ENCODE results near the gene LGALS7B.

LGALS7B gene

DNA sequence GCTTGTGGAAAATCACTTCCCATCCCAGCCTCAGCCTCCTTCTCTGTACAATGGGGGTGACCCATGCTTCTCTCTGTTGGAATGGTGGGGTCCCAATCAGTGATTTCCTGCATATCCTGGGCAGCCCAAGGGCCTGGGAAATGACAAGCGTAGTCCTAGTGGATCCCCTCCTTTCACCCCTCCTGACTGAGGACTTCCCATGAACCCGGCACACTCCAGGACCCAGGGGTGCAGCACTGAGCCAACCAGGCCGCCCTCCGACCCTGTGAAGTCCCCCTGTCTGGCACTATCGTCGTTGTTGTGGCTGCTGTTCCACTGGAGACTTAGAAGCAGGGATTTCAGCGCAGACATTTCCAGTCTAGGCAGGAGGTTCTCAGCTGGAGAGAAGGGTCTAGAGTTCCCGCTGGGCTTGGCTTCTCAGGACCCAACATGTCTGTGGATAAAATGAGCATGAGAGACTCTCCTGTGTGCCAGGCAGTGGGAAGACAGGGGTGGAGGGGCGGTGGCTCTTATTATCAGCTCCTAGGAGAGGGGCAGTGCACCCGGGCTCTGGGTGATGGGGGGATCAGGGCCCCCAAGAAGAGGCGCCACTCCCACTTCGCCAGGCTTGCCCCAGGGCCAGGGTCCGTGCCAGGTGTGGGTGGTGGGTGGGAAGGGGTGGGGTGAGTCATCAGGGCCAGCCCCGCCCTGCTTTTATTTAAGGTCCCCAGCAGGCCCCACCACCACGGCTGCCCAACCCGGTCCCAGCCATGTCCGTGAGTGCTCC is at the start of gene LGALS7B:
LGALS7B (plus strand) TSS at position 723 of the 766 bp plus-strand sequence; CDS start at position 750, 27 bp downstream.
- TF ChIP-seq, protein P1, sequence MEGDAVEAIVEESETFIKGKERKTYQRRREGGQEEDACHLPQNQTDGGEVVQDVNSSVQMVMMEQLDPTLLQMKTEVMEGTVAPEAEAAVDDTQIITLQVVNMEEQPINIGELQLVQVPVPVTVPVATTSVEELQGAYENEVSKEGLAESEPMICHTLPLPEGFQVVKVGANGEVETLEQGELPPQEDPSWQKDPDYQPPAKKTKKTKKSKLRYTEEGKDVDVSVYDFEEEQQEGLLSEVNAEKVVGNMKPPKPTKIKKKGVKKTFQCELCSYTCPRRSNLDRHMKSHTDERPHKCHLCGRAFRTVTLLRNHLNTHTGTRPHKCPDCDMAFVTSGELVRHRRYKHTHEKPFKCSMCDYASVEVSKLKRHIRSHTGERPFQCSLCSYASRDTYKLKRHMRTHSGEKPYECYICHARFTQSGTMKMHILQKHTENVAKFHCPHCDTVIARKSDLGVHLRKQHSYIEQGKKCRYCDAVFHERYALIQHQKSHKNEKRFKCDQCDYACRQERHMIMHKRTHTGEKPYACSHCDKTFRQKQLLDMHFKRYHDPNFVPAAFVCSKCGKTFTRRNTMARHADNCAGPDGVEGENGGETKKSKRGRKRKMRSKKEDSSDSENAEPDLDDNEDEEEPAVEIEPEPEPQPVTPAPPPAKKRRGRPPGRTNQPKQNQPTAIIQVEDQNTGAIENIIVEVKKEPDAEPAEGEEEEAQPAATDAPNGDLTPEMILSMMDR (conservative IDR thresholded peaks at IDR 0.05; ENCODE audit: low read length), result no peak
- no peak for DNase-seq (ENCODE audit: low read depth)
- H3K4me3 ChIP-seq (ENCODE audit: low read length), result no peak within 1 kb of the TSS

DNA sequence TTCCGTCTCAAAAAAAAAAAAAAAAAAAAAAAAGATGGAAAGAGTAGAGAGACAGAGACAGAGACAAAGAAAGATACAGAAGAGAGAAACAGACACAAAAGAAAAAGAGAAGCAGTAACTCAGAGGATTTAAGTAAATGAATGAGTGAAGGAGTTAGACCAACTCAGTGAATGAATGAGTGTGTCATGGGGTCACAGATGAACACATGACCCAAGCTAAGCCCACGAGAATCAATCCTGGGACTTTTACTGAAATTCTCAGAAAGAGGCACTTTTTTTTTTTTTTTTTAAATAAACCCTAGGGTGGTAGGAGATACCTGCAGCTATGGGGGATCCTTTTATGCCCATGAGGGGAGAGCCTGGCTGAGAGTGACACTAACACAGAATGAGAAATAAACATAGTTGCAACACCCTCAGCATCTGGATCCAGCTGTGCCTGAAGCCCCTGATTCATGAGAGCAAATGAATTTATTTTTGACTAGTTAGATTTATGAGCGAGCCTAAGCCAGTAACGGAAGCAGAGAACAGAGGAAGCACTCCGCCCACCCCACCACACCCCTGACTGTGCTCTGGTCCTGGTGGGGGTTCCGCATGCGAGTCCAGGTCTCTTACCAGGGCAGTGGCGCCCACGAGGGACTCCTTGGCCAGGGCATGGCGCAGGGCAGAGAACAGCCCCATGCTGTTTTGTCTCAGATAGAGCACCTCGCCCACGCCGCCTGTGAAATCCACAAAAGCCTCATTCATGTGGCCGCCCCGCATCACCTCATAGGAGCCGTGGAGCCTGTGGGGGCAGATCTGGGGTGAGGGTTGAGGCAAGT is 49.4 kb upstream of the LGALS7B start:
- DNase-seq (ENCODE audit: low read depth), result no peak
- H3K4me3 ChIP-seq (ENCODE audit: low read length), result no peak overlapping the region
- TF ChIP-seq, protein P1 (conservative IDR thresholded peaks at IDR 0.05; ENCODE audit: low read length), result no peak

DNA sequence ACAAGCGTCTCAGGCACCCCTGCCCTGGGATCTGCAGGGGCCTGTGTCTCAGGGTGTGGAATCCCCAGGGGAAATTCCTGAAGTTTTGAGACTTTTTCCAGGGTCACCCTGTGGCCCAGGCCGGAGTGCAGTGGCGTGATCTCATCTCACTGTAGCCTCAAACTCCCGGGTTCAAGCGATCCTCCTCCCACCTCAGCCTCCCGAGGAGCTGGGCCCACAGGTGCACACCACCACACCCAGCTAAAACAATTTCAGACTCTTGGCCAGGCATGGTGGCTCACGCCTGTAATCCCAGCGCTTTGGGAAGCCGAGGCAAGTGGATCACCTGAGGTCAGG is 48.8 kb upstream of the LGALS7B start:
- TF ChIP-seq, protein P1 (conservative IDR thresholded peaks at IDR 0.05; ENCODE audit: low read length), result no peak
- DNase-seq (ENCODE audit: low read depth), result no peak
- no peak overlapping the region for H3K4me3 ChIP-seq (ENCODE audit: low read length)

DNA sequence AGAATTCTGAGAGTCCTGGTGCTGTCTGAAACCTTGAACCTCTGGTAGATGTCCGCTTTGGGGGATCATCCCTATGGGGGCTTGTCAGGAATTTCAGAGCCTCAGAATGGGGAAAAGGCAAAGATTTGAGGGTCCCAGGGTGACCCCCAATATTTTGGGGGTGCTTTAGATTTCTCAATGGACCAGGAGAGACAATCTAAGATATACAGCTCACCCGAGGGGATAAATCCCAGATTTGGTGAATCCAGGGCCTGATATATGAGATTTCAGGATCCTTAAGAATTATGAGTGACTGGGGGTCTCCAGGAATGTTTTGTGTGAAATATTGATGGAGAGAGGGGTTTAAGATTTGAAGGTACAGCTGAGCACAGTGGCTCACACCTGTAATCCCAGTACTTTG is 48.1 kb upstream of the LGALS7B start:
- TF ChIP-seq, protein P1 (conservative IDR thresholded peaks at IDR 0.05; ENCODE audit: low read length), result no peak

DNA sequence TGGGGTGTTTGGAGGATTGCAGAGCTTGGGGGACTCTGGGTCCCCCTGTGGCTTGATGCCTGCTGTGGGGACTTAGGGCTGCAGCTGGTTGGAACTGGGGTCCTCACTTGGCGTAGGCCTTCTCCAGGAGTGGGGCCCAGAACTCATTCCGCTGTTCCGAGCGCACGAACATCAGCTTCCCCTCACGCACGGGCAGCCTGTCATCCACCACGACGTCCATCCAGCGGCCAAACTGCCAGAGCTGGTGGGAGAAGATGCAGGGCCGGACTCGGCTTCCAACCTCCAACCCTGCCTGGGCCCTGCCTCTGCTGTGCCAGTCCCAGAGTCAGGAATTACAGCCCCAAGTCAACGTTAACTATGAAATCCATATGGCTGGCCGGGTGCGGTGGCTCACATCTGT is 47.3 kb upstream of the LGALS7B start:
- TF ChIP-seq, protein P1 (conservative IDR thresholded peaks at IDR 0.05; ENCODE audit: low read length), result no peak
- no peak overlapping the region for H3K4me3 ChIP-seq (ENCODE audit: low read length)
- no peak for DNase-seq (ENCODE audit: low read depth)

More for the DNA sequence above, 48.1 kb upstream of the LGALS7B start:
- no peak for DNase-seq (ENCODE audit: low read depth)
- no peak overlapping the region for H3K4me3 ChIP-seq (ENCODE audit: low read length)

DNA sequence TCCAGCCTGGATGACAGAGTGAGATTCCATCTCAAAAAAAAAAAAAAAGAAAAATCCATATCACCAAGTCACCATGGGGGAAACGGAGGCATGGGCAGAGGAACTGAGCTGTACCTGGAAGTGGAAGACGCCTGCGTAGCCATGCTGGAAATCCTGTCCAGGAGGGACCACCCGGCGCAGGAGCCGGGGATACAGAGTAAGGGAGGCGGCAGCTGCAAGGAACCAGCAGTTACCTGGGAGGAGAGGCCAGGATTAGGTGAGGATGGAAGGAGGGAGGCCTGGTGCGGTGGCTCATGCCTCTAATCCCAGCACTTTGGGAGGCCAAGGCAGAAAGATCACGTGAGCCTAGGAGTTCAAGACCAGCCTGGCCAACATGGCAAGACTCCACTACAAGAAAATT is 46.7 kb upstream of the LGALS7B start:
- no peak for DNase-seq (ENCODE audit: low read depth)
- no peak overlapping the region for H3K4me3 ChIP-seq (ENCODE audit: low read length)
- TF ChIP-seq, protein P1 (conservative IDR thresholded peaks at IDR 0.05; ENCODE audit: low read length), result no peak

Data from AG10803 (cell line).